Left cardiac atrium (tissue), 4 donors: ENCODE results near the gene TNFRSF13B. TPM values are rescaled to one million over a fixed set of nuclear protein-coding genes. Genes with fewer than 3 reads are reported as not detected.
A peak's percentile ranks its signal among the peaks of the same experiment; 100 is the strongest.
"Not testable (repeated sequence)": the region's sequence is repeated elsewhere in the genome, so short reads cannot be mapped to it uniquely, and the experiment has no call there.

Source experiments
- ATAC-seq, 2 donors: fragments of 200-7000 bp; cut with Tn5 transposase; one replicate each; pipeline ENCODE4 v1.9.1; 2020; ENCODE audit warnings: mild to moderate bottlenecking in 2 of 2, moderate library complexity in 2 of 2
- DNase-seq: peaks from one replicate; pipeline ENCODE4 v3.0.0-alpha.2; 2020
- intact Hi-C, 2 donors: fragments of 100-400 bp; cut with DNase I; formaldehyde crosslinking; loops; one replicate each; pipeline versions ENCODE4 v1.14.1 to v1.15.1; 2022 to 2023
- total RNA-seq, 2 donors: library from RNA; stranded (reverse); fragmentation: NEBNext Ultra II Directional; extraction: Animal tissue kit (Norgen Biotek cat#: 25700); gene quantifications; one replicate each; pipeline ENCODE4 v1.2.1, GENCODE V29; 2021
- donor health status: DM: no; HTN: yes; CAD: no.
- donor health status: DM: no; HTN: yes; CAD: no; lungs with severe emphysema.
- donor health status: DM: yes; HTN: yes; CAD: no.
- donor health status: Dilated cardiomyopathy.

TNFRSF13B gene
- total RNA-seq, 2 donors from 2014 or later: not detected

DNA sequence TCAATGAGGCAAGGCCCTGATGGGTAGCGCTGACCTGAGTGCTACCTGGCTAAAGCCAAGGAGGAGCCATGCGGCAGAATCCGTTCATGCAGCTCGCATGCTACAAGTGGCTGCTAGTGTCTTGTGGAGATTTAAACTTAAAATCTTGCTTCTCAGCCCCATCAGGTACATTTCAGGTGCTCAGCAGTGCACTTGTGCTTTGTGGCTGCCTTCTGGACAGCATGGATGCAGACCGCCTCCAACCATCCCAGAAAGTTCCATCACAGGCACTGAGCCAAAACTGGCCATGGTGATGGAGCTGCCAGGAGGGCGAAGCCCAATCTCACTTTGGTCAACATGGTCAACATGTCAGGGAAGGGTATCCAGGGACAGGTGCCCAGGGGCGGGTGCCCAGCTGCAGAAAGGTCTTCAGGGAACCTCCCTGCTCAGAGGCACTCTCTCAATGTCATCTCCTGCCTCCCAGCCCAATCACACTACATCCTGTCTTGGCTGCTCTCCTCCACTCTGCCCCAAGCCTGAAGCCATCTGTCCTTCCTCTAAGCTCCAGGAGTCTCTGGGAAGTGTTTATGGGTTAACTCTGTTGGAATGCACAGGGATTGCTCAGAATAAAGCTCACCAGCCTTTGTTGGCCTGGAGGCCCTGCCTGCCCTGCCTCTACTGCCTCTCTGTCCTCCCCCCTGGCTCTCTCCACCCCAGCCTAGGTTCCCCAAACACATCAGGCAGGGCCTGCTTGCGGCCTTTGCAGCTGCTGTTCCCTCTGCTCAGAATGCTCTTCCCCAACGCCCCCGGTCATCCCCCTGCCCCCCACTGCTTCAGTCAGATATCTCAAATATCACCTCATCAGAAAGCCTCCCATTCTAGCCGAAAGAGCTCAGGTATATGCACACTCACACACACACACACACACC, 18.3 kb upstream of the TNFRSF13B start:
- no peak for DNase-seq
- ATAC-seq: no peak
- intact Hi-C loops: loop anchor here in 1 of 2 donors (10.0 kb wide), 1 partner anchor 75 kb away; no protein-coding TSS in a partner anchor

DNA sequence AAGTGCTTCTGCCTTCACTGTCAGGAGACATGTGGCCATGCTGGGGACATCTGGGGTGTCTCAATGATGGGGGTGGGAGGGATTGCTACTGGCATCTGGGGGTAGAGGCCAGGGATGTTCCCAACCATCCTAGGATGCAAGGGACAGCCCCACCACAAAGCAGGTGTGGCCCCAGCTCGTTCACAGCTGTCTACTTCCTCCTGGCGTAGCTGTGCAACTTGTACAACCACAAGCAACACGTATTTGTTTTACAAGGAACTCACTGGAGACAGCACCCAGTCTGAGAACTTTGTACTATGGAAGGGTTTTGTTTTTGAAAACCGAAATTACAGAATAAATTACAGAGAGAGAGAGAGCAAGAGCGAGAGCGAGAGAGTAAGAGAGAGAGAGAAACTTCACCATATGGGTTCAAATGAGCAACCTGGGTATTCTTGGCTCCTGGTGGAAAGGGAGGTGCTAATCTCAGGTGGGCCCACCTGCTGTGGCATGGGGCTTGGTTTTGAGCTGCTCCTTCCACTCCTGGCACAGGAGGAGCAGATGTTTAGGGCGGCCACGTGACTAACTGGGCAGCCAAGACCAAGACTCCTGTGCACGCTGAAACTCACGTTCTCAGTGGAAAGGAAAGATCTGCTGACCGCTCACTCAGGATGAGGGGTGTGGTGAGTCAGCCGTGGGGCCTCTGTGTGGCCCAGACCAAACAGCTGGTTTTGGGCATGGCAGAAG, 17.5 kb upstream of the TNFRSF13B start:
- intact Hi-C loops: loop anchor here in 1 of 2 donors (10.0 kb wide), 1 partner anchor 75 kb away; no protein-coding TSS in a partner anchor
- ATAC-seq: peak in 1 of 2 donors; percentile 7
- no peak for DNase-seq

DNA sequence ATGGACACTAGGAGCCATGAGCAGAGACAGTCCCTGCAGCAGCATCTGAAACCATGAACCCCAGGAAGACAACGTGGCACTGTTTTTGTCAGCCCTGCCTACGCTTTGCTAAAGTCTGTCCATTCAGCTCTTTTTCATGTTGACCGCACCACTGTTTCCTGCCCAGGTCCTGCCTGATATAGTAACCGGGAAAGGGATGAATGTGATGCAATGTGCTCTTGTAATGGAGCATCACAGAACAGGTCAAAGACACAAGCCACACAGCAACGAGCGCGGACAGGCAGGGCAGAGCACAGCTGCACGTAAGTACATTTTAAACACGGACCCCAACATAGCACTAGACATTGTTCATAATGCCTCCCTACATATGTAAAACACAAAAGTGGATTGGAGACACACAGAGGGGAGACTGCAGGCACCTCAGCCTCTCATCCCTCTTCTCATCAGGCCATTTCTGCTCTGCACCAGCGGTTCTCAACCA, 16.9 kb upstream of the TNFRSF13B start:
- intact Hi-C loops: loop anchor here in 1 of 2 donors (10.0 kb wide), 1 partner anchor 74 kb away; no protein-coding TSS in a partner anchor
- DNase-seq (no peak), ATAC-seq (peak in 1 of 2 donors; percentile 20)

DNA sequence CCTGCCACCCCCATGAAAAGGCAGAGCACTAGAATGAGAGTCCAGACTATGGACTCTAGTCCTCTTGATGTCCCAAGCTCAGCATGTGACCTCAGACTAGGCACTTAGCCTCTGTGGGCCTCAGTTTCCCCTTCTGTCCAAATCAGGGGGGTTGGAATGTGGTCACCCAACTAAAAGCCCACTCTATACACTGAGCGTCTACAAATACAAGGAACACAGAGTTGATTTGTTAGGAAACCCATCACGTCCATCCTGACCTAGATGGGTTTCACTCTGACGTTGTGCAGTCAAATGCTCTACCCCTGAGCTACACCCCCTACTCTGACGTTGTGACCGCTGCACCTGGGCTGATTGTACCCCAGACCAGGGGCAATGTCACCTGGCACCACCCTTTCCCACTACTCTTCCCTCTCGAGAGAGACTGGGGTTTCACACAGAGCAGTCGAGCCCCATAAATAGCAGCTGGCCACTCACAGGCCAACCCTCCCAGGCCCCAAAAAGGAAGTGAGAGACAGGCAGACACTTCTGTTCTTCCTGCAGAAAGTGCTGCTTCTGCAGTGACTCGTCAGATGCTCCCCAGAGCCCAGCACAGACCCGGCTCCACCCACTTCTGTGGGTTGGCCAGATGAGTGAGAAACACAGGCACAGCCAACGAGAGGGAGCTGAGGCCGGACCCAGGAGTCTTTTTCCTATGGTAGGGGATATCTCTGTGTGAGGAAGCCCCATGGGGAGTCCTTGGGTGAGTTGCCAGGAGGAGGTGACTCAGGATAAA, 16.1 kb upstream of the TNFRSF13B start:
- peak; percentile 87 to 88 for ATAC-seq
- DNase-seq: peak; percentile 71
- intact Hi-C loops: loop anchor here in 1 of 2 donors (10.0 kb wide), 1 partner anchor 73 kb away; no protein-coding TSS in a partner anchor

DNA sequence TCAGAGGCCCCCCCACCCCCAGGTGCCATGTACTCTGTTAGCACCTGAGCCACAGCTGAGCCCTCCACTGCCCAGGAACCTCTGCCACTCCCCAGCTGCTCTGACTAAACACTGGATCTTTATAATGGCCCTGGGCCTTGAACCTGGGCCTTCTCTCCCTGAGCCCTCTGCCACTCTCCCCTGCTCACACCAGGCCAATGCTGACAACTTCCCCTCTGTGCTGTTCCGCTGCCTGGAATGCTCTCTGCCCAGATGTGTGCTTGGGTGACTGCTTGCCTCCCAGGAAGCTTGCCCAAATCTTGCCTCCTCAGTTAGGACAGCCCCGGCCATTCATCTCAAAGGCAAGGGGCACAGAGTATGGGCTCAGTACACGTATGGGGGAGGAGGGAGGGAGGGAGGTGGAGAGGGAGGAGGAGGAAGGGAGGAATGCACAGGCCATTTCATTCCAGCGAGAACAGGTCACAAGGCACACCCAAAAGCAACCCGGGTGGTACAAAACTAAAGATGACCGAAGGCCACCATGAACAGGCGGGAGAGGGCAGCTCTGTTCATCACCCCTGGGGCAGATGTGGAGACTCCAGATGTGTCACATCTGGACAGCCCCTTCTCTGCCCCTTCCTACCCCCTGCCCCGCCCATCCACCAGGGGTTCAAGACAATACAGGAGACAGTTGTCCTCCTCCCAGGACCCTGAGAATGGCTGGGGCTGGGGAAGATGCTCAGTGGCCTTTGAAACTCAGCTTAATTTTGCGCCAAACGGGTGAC, 15.3 kb upstream of the TNFRSF13B start:
- ATAC-seq (no peak), DNase-seq (no peak)
- intact Hi-C loops: loop anchor here in 1 of 2 donors (10.0 kb wide), 1 partner anchor 72 kb away; no protein-coding TSS in a partner anchor

DNA sequence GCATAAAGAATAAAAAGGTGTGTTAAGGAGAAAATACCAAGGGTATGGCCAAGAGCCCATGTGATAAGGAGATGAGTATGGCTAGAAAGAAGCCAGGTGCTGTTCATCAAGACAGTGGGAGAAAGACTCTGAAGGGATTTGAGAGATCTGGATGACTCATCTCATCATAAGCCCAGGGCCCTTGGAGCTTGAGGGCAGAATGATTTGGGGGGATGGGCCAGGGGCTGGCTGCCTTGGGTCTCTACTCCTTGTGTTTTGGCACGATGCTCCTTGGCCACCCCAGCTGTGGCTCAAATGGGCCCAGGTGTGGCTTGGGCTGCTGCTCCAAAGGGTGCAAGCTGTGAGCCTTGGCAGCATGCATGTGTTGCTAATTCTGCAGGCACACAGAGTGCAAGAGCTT, 14.5 kb upstream of the TNFRSF13B start:
- intact Hi-C loops: loop anchor here in 1 of 2 donors (10.0 kb wide), 1 partner anchor 72 kb away; no protein-coding TSS in a partner anchor
- ATAC-seq (no peak), DNase-seq (no peak)

DNA sequence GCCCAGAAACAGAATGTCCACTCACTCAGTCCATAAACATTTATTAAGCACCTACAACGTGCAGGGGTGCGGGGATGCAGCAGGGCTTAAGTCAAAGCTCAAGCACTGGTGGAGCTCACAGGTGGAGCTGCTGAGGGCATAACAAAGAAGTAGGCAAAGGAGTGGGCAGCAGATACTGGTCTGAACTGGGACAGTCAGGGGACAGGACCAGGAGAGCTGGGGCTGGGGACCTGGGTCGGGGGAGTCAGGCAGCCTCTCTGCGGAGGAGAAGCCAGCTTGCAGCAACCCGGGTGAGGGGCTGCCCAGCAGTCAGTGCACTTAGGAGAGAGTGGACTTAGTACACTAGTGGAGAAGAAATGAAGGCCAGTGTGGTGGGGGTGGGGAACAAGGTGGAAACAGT, 10.0 kb upstream of the TNFRSF13B start:
- ATAC-seq: no peak
- intact Hi-C loops: loop anchor here in 1 of 2 donors (10.0 kb wide), 1 partner anchor 67 kb away; no protein-coding TSS in a partner anchor
- no peak for DNase-seq

DNA sequence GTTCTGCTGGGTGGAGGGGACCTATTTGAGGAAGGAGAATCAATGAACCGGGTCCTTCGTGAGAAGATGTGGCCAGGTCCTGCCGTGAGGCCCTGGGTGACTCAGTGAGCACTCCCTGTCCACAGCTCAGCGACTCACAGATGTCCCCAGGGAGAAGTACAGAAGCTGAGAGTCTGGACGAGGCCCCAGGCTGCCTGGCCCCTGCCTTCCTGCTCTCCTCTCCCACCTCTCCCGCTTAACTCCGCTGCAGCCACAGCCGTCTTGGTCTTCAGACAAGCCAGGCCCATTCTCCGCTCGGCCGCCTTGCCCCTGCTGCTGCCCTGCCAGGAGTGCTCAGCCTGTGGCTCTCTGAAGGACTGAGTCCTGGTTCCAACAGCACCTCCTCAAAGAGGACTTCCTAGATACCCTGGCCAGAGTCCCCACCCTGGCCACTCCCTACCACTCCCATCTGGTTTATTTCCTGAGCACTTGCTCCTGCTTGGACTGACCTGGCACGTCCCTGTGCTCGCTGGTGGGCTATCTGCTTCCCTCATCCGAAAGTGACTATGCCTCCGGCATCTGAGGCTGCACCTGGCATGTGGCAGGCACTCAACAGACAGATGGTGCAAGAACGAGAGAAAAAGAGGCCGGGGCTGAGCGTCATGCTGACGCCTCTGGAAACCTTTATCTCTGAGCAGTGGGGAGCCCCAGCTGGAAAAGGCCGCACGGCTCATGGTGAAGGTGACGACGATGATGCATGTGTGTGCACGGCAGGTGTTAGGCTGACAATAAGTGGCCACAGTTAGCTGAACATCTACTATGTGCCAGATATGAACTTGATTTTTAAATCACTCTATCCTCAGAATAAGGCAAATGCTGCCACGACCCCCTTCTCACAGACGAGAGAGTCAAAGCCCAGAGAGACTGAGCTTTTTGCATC, 9.2 kb upstream of the TNFRSF13B start:
- DNase-seq: no peak

DNA sequence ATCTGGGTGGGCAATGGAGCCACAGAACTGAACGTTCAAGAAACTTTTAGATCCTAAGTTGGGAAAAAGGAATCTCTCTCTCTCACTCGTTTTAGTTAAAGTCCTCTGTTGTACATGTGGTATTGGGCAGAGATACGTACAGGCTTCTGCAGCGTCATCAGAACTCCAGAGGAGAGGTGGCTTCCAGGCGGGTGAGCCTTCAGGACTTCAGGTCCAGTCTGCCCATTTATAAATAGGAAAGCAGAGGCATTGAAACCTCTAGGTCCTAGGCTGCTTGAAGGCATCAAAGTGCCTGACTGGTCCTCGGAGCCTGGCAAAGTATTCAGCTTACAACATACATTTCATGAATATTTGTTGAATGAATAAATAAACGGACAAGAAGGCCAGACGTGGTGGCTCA, 8.1 kb upstream of the TNFRSF13B start:
- DNase-seq: no peak
- intact Hi-C loops: loop anchor here in 1 of 2 donors (10.0 kb wide), 1 partner anchor 65 kb away; no protein-coding TSS in a partner anchor

More for the DNA sequence above, 9.2 kb upstream of the TNFRSF13B start:
- ATAC-seq: no peak
- intact Hi-C loops: loop anchor here in 1 of 2 donors (10.0 kb wide), 1 partner anchor 66 kb away; no protein-coding TSS in a partner anchor

DNA sequence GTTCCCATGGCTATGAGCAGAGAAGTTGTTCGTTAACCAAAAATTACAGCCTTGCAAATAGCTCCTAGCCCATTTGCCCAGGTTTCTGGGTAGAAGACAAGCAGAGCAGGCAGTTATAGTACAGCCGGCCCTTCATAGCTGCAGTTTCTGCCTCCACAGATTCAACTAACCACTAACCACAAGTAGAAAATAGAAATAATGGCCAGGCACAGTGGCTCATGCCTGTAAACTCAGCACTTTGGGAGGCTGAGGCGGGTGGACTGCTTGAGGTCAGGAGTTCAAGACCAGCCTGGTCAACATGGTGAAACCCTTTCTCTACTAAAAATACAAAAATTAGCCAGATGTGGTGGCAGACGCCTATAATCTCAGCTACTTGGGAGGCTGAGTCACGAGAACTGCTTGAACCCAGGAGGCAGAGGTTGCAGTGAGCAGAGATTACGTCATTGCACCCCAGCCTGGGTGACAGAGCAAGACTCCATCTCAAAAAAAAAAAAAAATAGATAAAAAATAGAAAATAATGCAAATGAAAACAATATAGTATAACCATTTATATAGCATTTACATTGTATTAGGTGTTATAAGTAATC, 7.4 kb upstream of the TNFRSF13B start:
- ATAC-seq, intact Hi-C loops, DNase-seq: not testable (repeated sequence)

More for the DNA sequence above, 8.1 kb upstream of the TNFRSF13B start:
- ATAC-seq: no peak

DNA sequence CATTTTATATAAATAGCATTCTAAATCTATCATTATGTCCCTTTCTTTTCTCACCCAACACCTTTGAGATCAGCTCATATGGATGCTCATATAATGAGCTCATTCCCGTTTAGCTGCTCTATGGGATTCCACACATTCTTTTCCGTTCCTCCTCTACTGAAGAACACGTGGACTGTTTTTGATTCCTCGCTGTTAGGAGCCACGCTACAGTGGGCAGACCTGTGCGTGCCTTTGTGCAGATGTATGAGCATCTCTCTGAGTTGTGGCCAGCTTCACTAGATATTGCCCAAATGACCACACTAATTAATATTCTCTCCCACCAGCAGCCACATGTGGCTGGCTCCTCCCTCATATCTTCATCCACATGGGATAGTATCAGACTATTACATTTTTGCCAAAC, 6.0 kb upstream of the TNFRSF13B start:
- intact Hi-C loops: no loop called here

DNA sequence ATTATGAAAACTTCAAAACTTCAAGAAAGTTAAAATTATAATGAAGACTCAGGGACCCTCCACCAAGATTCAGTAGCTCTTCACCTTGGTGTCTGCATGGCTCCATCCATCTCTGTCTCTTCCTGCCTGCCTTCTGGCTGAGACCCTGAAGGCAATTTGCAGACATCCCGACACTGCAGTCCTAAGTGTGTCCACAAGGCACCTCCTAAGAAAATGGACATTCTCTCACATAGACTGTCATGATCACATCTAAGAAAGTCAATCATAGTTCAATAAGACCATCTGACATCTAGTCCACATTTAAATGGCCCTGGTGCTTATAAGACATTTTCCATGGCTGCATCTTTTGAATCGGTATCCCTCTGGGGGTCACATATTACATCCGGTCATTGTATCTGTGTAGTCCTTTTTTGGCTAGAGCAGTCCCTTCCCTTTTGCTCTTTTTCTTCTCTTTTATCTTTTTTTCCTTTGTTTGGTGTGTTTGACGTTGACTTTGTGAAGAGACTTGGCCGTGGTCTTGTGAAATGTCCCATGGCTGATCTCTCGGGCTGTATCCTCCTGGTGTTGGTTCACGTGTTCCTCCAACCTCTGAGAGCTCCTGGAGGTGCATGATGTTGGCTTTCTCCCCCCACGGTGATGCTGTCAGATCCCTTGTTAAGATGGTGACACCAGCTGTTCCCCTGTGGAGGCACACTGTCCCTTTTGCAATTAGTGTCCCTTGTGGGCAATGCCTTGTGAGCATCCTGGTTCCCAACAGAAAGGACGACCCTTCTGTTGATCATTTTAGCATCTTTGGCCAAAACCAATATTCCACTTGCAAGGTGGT, 5.0 kb upstream of the TNFRSF13B start:
- ATAC-seq (no peak), DNase-seq (no peak)
- intact Hi-C loops: no loop called here

More for the DNA sequence above, 6.0 kb upstream of the TNFRSF13B start:
- DNase-seq (no peak), ATAC-seq (peak in 1 of 2 donors; percentile 38)

DNA sequence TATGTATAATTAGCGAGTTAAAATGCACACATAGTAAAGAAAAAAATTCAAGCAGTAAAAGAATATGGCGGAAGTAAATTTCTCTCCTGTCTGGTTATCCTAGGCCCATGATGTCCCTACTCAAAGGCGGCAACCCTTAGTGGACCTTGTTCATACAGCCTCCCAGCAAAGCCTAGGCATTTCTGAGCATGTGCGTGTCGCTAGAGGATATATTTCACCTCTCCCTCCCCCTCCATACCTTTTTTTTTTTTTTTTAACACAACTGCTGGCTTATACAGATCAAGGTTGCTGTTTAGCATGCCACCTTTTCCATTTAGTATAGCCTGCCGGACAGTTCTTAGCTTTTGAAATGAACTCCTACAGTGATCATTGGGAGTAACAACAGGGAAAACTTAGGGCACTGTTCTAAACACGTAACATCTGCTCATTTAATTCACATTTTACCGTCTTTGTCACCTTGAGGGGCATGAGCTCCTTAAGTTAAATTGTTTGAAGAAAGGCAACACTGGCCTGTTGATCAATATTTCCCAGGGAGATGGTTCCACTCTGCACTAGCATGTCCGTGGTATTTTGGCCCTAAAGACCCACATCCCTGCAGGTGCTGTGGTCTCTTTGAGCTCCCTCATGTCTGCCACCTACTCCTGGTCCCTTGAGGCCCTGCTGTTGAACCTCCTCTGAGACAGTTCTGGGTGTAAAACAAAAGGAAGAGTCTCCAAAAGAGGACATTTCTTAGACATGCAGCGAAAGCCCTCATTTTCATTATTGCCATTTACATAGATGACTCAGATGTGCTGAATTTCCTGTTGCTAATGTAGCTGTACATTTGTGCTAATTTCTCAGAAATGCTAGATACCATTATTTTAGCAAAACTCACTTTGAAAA, 4.1 kb upstream of the TNFRSF13B start:
- intact Hi-C loops: no loop called here
- DNase-seq (no peak), ATAC-seq (no peak)

DNA sequence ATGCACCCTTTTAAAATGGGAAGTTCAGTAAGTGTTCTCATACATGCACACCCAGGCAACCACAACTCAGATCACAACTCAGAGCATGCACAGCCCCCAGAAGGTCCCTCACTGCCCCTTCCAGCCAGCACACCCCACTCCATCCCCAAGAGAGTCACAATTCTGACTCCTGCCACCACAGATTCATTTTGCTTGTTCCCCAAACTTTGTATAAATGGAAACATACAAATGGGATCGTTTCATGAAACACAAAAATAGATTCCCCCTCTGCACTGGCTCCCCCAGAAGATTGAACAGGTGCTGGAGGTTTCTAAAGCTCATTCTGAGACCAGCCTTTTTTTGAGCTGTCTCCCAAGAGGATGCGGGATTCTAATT, 3.3 kb upstream of the TNFRSF13B start:
- no peak for ATAC-seq
- DNase-seq: no peak
- intact Hi-C loops: no loop called here
